Upper lobe of left lung (tissue), 6 donors: ENCODE measurements around the gene TMEM240. TPM values are rescaled to one million over a fixed set of nuclear protein-coding genes. Genes with fewer than 3 reads are reported as not detected.
A peak's percentile ranks its signal among the peaks of the same experiment; 100 is the strongest.

ENCODE experiments used
- ATAC-seq, 2 donors: fragments of 200-7000 bp; cut with Tn5 transposase; one replicate each; pipeline ENCODE4 v1.9.1; 2022; ENCODE audit warnings: mild to moderate bottlenecking in 2 of 2, moderate library complexity in 2 of 2; ENCODE audit not compliant: low FRiP score in 2 of 2
- DNase-seq, 2 donors: peaks; one replicate each; pipeline ENCODE4 v3.0.0-alpha.2; 2019 to 2020
- H3K27ac ChIP-seq, 4 donors: fragments of 200-600 bp; sonication (generic); one replicate each; pipeline ENCODE4 v1.5.1; 2016 to 2019
- H3K27me3 ChIP-seq, 4 donors: fragments of 200-600 bp; sonication (generic); one replicate each; pipeline ENCODE4 v1.5.1; 2017 to 2019
- H3K36me3 ChIP-seq, 4 donors: fragments of 200-600 bp; sonication (generic); one replicate each; pipeline ENCODE4 v1.5.1; 2016 to 2019
- H3K4me1 ChIP-seq, 4 donors: fragments of 200-600 bp; sonication (generic); one replicate each; pipeline ENCODE4 v1.5.1; 2018 to 2019
- H3K4me3 ChIP-seq, 4 donors: fragments of 200-600 bp; sonication (generic); one replicate each; pipeline ENCODE4 v1.5.1; 2017 to 2019; ENCODE audit warnings: mild to moderate bottlenecking in 2 of 4, moderate library complexity in 1 of 4
- H3K9me3 ChIP-seq, 4 donors: fragments of 200-600 bp; sonication (generic); one replicate each; pipeline ENCODE4 v1.5.1; 2018 to 2019
- CTCF ChIP-seq, 6 experiments: fragments of 450-650 bp in 4 of 6; fragments of 200-600 bp in 2 of 6; sonication (generic) in 2 of 6; IDR thresholded peaks; one replicate each; pipeline ENCODE4 v1.5.1; 2016 to 2019; ENCODE audit warnings: antibody characterized with exemption in 6 of 6
- EP300 ChIP-seq, 4 donors: sonication (generic); formaldehyde crosslinking; IDR thresholded peaks; one replicate each; pipeline ENCODE4 v1.5.1; 2017; ENCODE audit warnings: antibody characterized with exemption in 4 of 4, control low read depth in 2 of 4
- POLR2A ChIP-seq, 4 donors: fragments of 450-650 bp; IDR thresholded peaks; one replicate each; pipeline ENCODE4 v1.5.1; 2016 to 2017; ENCODE audit warnings: antibody characterized with exemption in 4 of 4, mild to moderate bottlenecking in 2 of 4
- POLR2AphosphoS5 ChIP-seq, 2 donors: sonication (generic); formaldehyde crosslinking; IDR thresholded peaks; one replicate each; pipeline ENCODE4 v1.5.1; 2017; ENCODE audit warnings: antibody characterized with exemption in 2 of 2
- WGBS, 2 donors: methylation state at CpG; one replicate each; pipeline ENCODE4 v1.1.5; 2017 to 2018; 5-methylcytosine and 5-hydroxymethylcytosine counted together
- total RNA-seq, 6 donors: library from RNA; depleted of rRNA in 4 of 6; stranded (reverse); fragments of >200 nt in 4 of 6; gene quantifications; one replicate each; pipeline versions ENCODE4 v1.1.0 to v1.2.1, GENCODE V29; 2016 to 2021
- donor health status: DM: no; HTN: no; CAD: no; lungs with moderate emphysema.
- donor health status: DM: no; HTN: yes; CAD: no; lungs with severe emphysema.

TMEM240 gene
- total RNA-seq, 6 donors from 2014 or later = 1.8 to 3.6 (median 3.1) TPM; not detected in 1

GRCh38 chr1:1542766-1543705 is 2.6 kb upstream of the TMEM240 start:
- Histone ChIP-seq H3K27me3 (no peaks in the 10 kb centered on the region), H3K36me3 (peaks cover 0 to 36% (median 23%) of the 10 kb centered on the region in 4 donors), H3K9me3 (no peaks in the 10 kb centered on the region), H3K4me3 (no peak overlapping the region), H3K27ac (peak overlapping the region in 1 of 4 donors; percentile 30), H3K4me1 (peaks cover 17 to 29% (median 18%) of the 10 kb centered on the region in 4 donors)
- TF ChIP-seq EP300 (IDR thresholded peaks at IDR 0.05) (no peak), POLR2AphosphoS5 (IDR thresholded peaks at IDR 0.05) (no peak), CTCF (IDR thresholded peaks at IDR 0.05) (no peak), POLR2A (IDR thresholded peaks at IDR 0.05) (no peak)
- DNase-seq (peak in 1 of 2 donors; percentile 72), ATAC-seq (no peak)
- WGBS, 2 donors = 87 to 92% methylated on average over 35 to 37 of the region's 45 CpGs

- no peak for TF ChIP-seq CTCF (IDR thresholded peaks at IDR 0.05)
- 87 to 91% methylated on average over 22 to 35 of the region's 37 CpGs for WGBS, 2 donors
These were observed 1.7 kb upstream of the TMEM240 start for GRCh38 chr1:1541956-1542765.

GRCh38 chr1:1540818-1541628 is 599 bp upstream of the TMEM240 start:
- Histone ChIP-seq H3K4me1 (peaks cover 17 to 29% (median 18%) of the 10 kb centered on the region in 4 donors), H3K27ac (peak overlapping the region; percentile 57 to 83 (median 61))
- DNase-seq = peak in 1 of 2 donors; percentile 85

More at GRCh38 chr1:1541956-1542765, 1.7 kb upstream of the TMEM240 start:
- no peak overlapping the region for H3K27ac ChIP-seq
- no peaks in the 10 kb centered on the region for H3K9me3 ChIP-seq
- H3K27me3 ChIP-seq = no peaks in the 10 kb centered on the region
- peaks cover 0 to 33% (median 23%) of the 10 kb centered on the region in 4 donors for H3K36me3 ChIP-seq
- H3K4me3 ChIP-seq = no peak overlapping the region
- peak in 1 of 2 donors; percentile 68 for DNase-seq
- peaks cover 17 to 29% (median 18%) of the 10 kb centered on the region in 4 donors for H3K4me1 ChIP-seq
- no peak for ATAC-seq

More at GRCh38 chr1:1540818-1541628, 599 bp upstream of the TMEM240 start:
- TF ChIP-seq POLR2A (IDR thresholded peaks at IDR 0.05) = no peak
- no peak for TF ChIP-seq CTCF (IDR thresholded peaks at IDR 0.05)
- TF ChIP-seq EP300 (IDR thresholded peaks at IDR 0.05) = no peak
- no peak for TF ChIP-seq POLR2AphosphoS5 (IDR thresholded peaks at IDR 0.05)
- H3K9me3 ChIP-seq = no peaks in the 10 kb centered on the region
- H3K36me3 ChIP-seq = peaks cover 0 to 33% (median 21%) of the 10 kb centered on the region in 4 donors
- H3K4me3 ChIP-seq = peak overlapping the region; percentile 45 to 78 (median 68)
- ATAC-seq = peak in 1 of 2 donors; percentile 52
- no peaks in the 10 kb centered on the region for H3K27me3 ChIP-seq
- WGBS, 2 donors = 45 to 61% methylated on average over 20 to 29 of the region's 53 CpGs
